Astrocyte (in vitro differentiated cells and primary cell): ENCODE results near the gene TMEM60. TPM values are rescaled to one million over a fixed set of nuclear protein-coding genes. Genes with fewer than 3 reads are reported as not detected.

Source experiments
- DNase-seq: peaks from one replicate; pipeline ENCODE4 v3.0.0-alpha.2; 2010; ENCODE audit warnings: low read depth
- FAIRE-seq: peaks from 2 replicates; lab custom pipeline; 2011; peaks lifted over from hg19 to GRCh38; lab: Jason Lieb, UNC
- H2AFZ ChIP-seq: 2 replicates; pipeline ENCODE4 v1.6.0; 2012; ENCODE audit warnings: low read depth, low read length, inconsistent platforms
- H3K27ac ChIP-seq: 2 replicates; pipeline ENCODE4 v1.5.1; 2011; ENCODE audit warnings: low read depth, low read length, inconsistent platforms
- H3K27me3 ChIP-seq: 2 replicates; pipeline ENCODE4 v1.6.0; 2011; ENCODE audit warnings: low read length, inconsistent platforms; ENCODE audit not compliant: insufficient read depth
- H3K36me3 ChIP-seq: 2 replicates; pipeline ENCODE4 v1.5.1; 2011; ENCODE audit warnings: low read length, inconsistent platforms; ENCODE audit not compliant: insufficient read depth
- H3K4me1 ChIP-seq: 2 replicates; pipeline ENCODE4 v1.5.1; 2011; ENCODE audit warnings: low read length, inconsistent platforms; ENCODE audit not compliant: insufficient read depth
- H3K4me2 ChIP-seq: 2 replicates; pipeline ENCODE4 v1.6.0; 2012; ENCODE audit warnings: low read length, inconsistent platforms
- H3K4me3 ChIP-seq: 2 replicates; pipeline ENCODE4 v1.5.1; 2011; ENCODE audit warnings: low read depth, mild to moderate bottlenecking, low read length, inconsistent platforms; ENCODE audit not compliant: insufficient read depth
- H3K79me2 ChIP-seq: 2 replicates; pipeline ENCODE4 v1.6.0; 2012; ENCODE audit warnings: mild to moderate bottlenecking, low read length, inconsistent platforms; ENCODE audit not compliant: insufficient read depth
- H3K9ac ChIP-seq: 2 replicates; pipeline ENCODE4 v1.6.0; 2012; ENCODE audit warnings: mild to moderate bottlenecking, low read length, inconsistent platforms
- H3K9me3 ChIP-seq: 2 replicates; pipeline ENCODE4 v1.5.1; 2012; ENCODE audit warnings: low read depth, mild to moderate bottlenecking, low read length, inconsistent platforms; ENCODE audit not compliant: insufficient read depth
- H4K20me1 ChIP-seq: 2 replicates; pipeline ENCODE4 v1.6.0; 2012; ENCODE audit warnings: low read length, inconsistent platforms; ENCODE audit not compliant: insufficient read depth
- H3K27ac Mint-ChIP-seq: one replicate; pipeline ENCODE4 v1.8.0; 2021; ENCODE audit warnings: mild to moderate bottlenecking, mixed read lengths; ENCODE audit not compliant: unreplicated experiment
- H3K27me3 Mint-ChIP-seq: one replicate; pipeline ENCODE4 v1.8.0; 2021; ENCODE audit warnings: low read depth, mixed read lengths; ENCODE audit not compliant: unreplicated experiment
- H3K36me3 Mint-ChIP-seq: one replicate; pipeline ENCODE4 v1.8.0; 2021; ENCODE audit warnings: low read depth, mixed read lengths; ENCODE audit not compliant: unreplicated experiment
- H3K4me1 Mint-ChIP-seq: one replicate; pipeline ENCODE4 v1.8.0; 2021; ENCODE audit warnings: low read depth, mixed read lengths; ENCODE audit not compliant: unreplicated experiment
- H3K4me3 Mint-ChIP-seq: one replicate; pipeline ENCODE4 v1.8.0; 2021; ENCODE audit warnings: mild to moderate bottlenecking, moderate library complexity, mixed read lengths; ENCODE audit not compliant: unreplicated experiment
- H3K9me3 Mint-ChIP-seq: one replicate; pipeline ENCODE4 v1.8.0; 2021; ENCODE audit warnings: mild to moderate bottlenecking, mixed read lengths; ENCODE audit not compliant: unreplicated experiment
- CTCF ChIP-seq: IDR thresholded peaks from 2 replicates; pipeline ENCODE4 v1.5.1; 2011; ENCODE audit warnings: low read depth, mild to moderate bottlenecking, inconsistent platforms, low read length, moderate library complexity; ENCODE audit not compliant: insufficient read depth
- EZH2 ChIP-seq: IDR thresholded peaks from 2 replicates; pipeline ENCODE4 v1.6.1; 2012; ENCODE audit warnings: mild to moderate bottlenecking, low read length, inconsistent platforms; ENCODE audit not compliant: insufficient read depth
- total RNA-seq: library from RNA; stranded (reverse); gene quantifications from 2 replicates; pipeline ENCODE4 v1.2.1, GENCODE V29; 2021

Gene TMEM60
- total RNA-seq, 1 donor from 2014 or later: 12.2 TPM

- Histone ChIP-seq H3K27me3 (no peaks in the 10 kb centered on the region), H3K4me1 (no peaks in the 10 kb centered on the region), H4K20me1 (peaks cover 8% of the 10 kb centered on the region), H2AFZ (no peak overlapping the region), H3K9ac (no peak overlapping the region), H3K27ac (no peak overlapping the region), H3K4me3 (no peak overlapping the region), H3K36me3 (no peaks in the 10 kb centered on the region), H3K9me3 (no peaks in the 10 kb centered on the region), H3K79me2 (peaks cover 26% of the 10 kb centered on the region), H3K4me2 (no peak overlapping the region)
- Mint-ChIP-seq H3K27ac (no peak overlapping the region), H3K9me3 (no peaks in the 10 kb centered on the region), H3K27me3 (no peaks in the 10 kb centered on the region), H3K36me3 (no peaks in the 10 kb centered on the region), H3K4me3 (no peak overlapping the region), H3K4me1 (peaks cover 10% of the 10 kb centered on the region)
- no peak for TF ChIP-seq EZH2
- TF ChIP-seq CTCF: no peak
- no peak for DNase-seq
- FAIRE-seq: no peak
Observed at GRCh38 chr7:77765481-77765880, 32.8 kb downstream of the TMEM60 start.

- H3K4me1 ChIP-seq: no peaks in the 10 kb centered on the region
- H3K4me3 Mint-ChIP-seq: no peak overlapping the region
- H3K36me3 Mint-ChIP-seq: no peaks in the 10 kb centered on the region
- H3K9ac ChIP-seq: no peak overlapping the region
- no peaks in the 10 kb centered on the region for H3K27me3 Mint-ChIP-seq
- H3K4me3 ChIP-seq: no peak overlapping the region
- H2AFZ ChIP-seq: no peak overlapping the region
- FAIRE-seq: no peak
- peaks cover 44% of the 10 kb centered on the region for H3K79me2 ChIP-seq
- H3K27ac ChIP-seq: no peak overlapping the region
- no peak for DNase-seq
- H3K27me3 ChIP-seq: no peaks in the 10 kb centered on the region
- no peaks in the 10 kb centered on the region for H3K9me3 Mint-ChIP-seq
- TF ChIP-seq EZH2 (no peak), CTCF (no peak)
- H3K9me3 ChIP-seq: no peaks in the 10 kb centered on the region
- H4K20me1 ChIP-seq: peaks cover 16% of the 10 kb centered on the region
- H3K4me1 Mint-ChIP-seq: peaks cover 5% of the 10 kb centered on the region
- no peak overlapping the region for H3K27ac Mint-ChIP-seq
- H3K4me2 ChIP-seq: no peak overlapping the region
- no peaks in the 10 kb centered on the region for H3K36me3 ChIP-seq
Observed at GRCh38 chr7:77760809-77761453, 37.3 kb downstream of the TMEM60 start.

- no peak overlapping the region for H3K27ac Mint-ChIP-seq
- no peak overlapping the region for H2AFZ ChIP-seq
- no peak overlapping the region for H3K4me2 ChIP-seq
Observed at GRCh38 chr7:77759294-77759889, 38.8 kb downstream of the TMEM60 start.

More at GRCh38 chr7:77759294-77759889, 38.8 kb downstream of the TMEM60 start:
- Mint-ChIP-seq H3K4me1 (peaks cover 2% of the 10 kb centered on the region), H3K36me3 (no peaks in the 10 kb centered on the region), H3K9me3 (no peaks in the 10 kb centered on the region), H3K27me3 (no peaks in the 10 kb centered on the region), H3K4me3 (no peak overlapping the region)
- Histone ChIP-seq H3K36me3 (no peaks in the 10 kb centered on the region), H3K27ac (no peak overlapping the region), H3K4me3 (no peak overlapping the region), H3K4me1 (no peaks in the 10 kb centered on the region), H4K20me1 (peaks cover 21% of the 10 kb centered on the region), H3K27me3 (no peaks in the 10 kb centered on the region), H3K79me2 (peaks cover 47% of the 10 kb centered on the region), H3K9ac (no peak overlapping the region), H3K9me3 (no peaks in the 10 kb centered on the region)
- TF ChIP-seq CTCF: peak; percentile 94
- no peak for TF ChIP-seq EZH2
- FAIRE-seq: peak; percentile 92
- DNase-seq: peak; percentile 34
